H9 (cell line): ENCODE results near the gene FBXO47. TPM values are rescaled to one million over a fixed set of nuclear protein-coding genes. Genes with fewer than 3 reads are reported as not detected.

ENCODE experiments used
- DNase-seq: peaks from one replicate; pipeline ENCODE4 v3.0.0-alpha.2; 2017
- H2AFZ ChIP-seq: one replicate; pipeline ENCODE4 v1.6.1; 2013; ENCODE audit warnings: mild to moderate bottlenecking, low read length, control low read depth, moderate library complexity
- H2AK5ac ChIP-seq: 2 replicates; pipeline ENCODE4 v1.6.1; 2013; ENCODE audit warnings: low read length, control low read depth, mixed read lengths; ENCODE audit not compliant: insufficient read length
- H2BK120ac ChIP-seq: one replicate; pipeline ENCODE4 v1.6.1; 2013; ENCODE audit warnings: low read depth, mild to moderate bottlenecking, low read length, control low read depth, inconsistent platforms; ENCODE audit not compliant: poor library complexity, severe bottlenecking
- H2BK12ac ChIP-seq: 2 replicates; pipeline ENCODE4 v1.6.1; 2013; ENCODE audit warnings: low read length, control low read depth, mixed read lengths, low read depth; ENCODE audit not compliant: insufficient read length
- H2BK15ac ChIP-seq: 2 replicates; pipeline ENCODE4 v1.6.1; 2013; ENCODE audit warnings: low read depth, low read length, control low read depth
- H2BK20ac ChIP-seq: one replicate; pipeline ENCODE4 v1.6.1; 2013; ENCODE audit warnings: low read depth, mild to moderate bottlenecking, low read length, control low read depth, inconsistent platforms; ENCODE audit not compliant: poor library complexity, severe bottlenecking
- H2BK5ac ChIP-seq: 2 replicates; pipeline ENCODE4 v1.6.1; 2013; ENCODE audit warnings: low read length, control low read depth, mixed read lengths; ENCODE audit not compliant: insufficient read length
- H3K14ac ChIP-seq: 2 replicates; pipeline ENCODE4 v1.6.1; 2013; ENCODE audit warnings: low read length, control low read depth; ENCODE audit not compliant: insufficient read depth
- H3K18ac ChIP-seq: 2 replicates; pipeline ENCODE4 v1.6.1; 2013; ENCODE audit warnings: low read depth, mild to moderate bottlenecking, mixed read lengths, low read length, control low read depth; ENCODE audit not compliant: insufficient read length
- H3K23ac ChIP-seq: 2 replicates; pipeline ENCODE4 v1.6.1; 2013; ENCODE audit warnings: low read length, control low read depth, mixed read lengths, low read depth; ENCODE audit not compliant: insufficient read length
- H3K23me2 ChIP-seq: 2 replicates; pipeline ENCODE4 v1.6.1; 2013; ENCODE audit warnings: low read depth, mild to moderate bottlenecking, mixed read lengths, low read length, control low read depth; ENCODE audit not compliant: insufficient read length, poor library complexity, severe bottlenecking
- H3K27ac ChIP-seq: 2 replicates; pipeline ENCODE4 v1.5.1; 2013; ENCODE audit warnings: low read length, control low read depth, mixed read lengths, low read depth; ENCODE audit not compliant: insufficient read length
- H3K27me3 ChIP-seq: 2 replicates; pipeline ENCODE4 v1.6.1; 2013; ENCODE audit warnings: low read length, control low read depth, inconsistent platforms; ENCODE audit not compliant: insufficient read depth
- H3K4ac ChIP-seq: 2 replicates; pipeline ENCODE4 v1.6.1; 2013; ENCODE audit warnings: low read depth, mild to moderate bottlenecking, control low read depth, inconsistent platforms, low read length, moderate library complexity
- H3K4me1 ChIP-seq: 2 replicates; pipeline ENCODE4 v1.6.1; 2013; ENCODE audit warnings: low read length, control low read depth, inconsistent platforms; ENCODE audit not compliant: insufficient read depth
- H3K4me2 ChIP-seq: 2 replicates; pipeline ENCODE4 v1.6.1; 2013; ENCODE audit warnings: low read length, control low read depth, mixed read lengths; ENCODE audit not compliant: insufficient read length, insufficient read depth
- H3K56ac ChIP-seq: 2 replicates; pipeline ENCODE4 v1.6.1; 2013; ENCODE audit warnings: low read depth, mild to moderate bottlenecking, mixed read lengths, low read length, control low read depth; ENCODE audit not compliant: insufficient read length
- H3K79me1 ChIP-seq: 2 replicates; pipeline ENCODE4 v1.6.1; 2013; ENCODE audit warnings: low read depth, mild to moderate bottlenecking, moderate library complexity, low read length, control low read depth, inconsistent platforms; ENCODE audit not compliant: insufficient read depth, poor library complexity, severe bottlenecking
- H3K79me2 ChIP-seq: 2 replicates; pipeline ENCODE4 v1.6.1; 2013; ENCODE audit warnings: low read length, control low read depth, inconsistent platforms; ENCODE audit not compliant: insufficient read depth
- H3K9ac ChIP-seq: 2 replicates; pipeline ENCODE4 v1.6.1; 2013; ENCODE audit warnings: low read length, control low read depth, mixed read lengths; ENCODE audit not compliant: insufficient read length; ENCODE audit errors: extremely low read depth
- H3K9me3 ChIP-seq: one replicate; pipeline ENCODE4 v1.6.1; 2013; ENCODE audit warnings: low read depth, low read length, inconsistent platforms; ENCODE audit not compliant: control insufficient read depth
- H3T11ph ChIP-seq: one replicate; pipeline ENCODE4 v1.6.1; 2013; ENCODE audit warnings: mild to moderate bottlenecking, low read length, control low read depth, inconsistent platforms
- H4K20me1 ChIP-seq: one replicate; pipeline ENCODE4 v1.6.1; 2013; ENCODE audit not compliant: control insufficient read depth, insufficient read length, insufficient read depth
- H4K5ac ChIP-seq: 2 replicates; pipeline ENCODE4 v1.6.1; 2013; ENCODE audit warnings: low read depth, mild to moderate bottlenecking, mixed read lengths, low read length, control low read depth; ENCODE audit not compliant: insufficient read length
- H4K8ac ChIP-seq: replicated peaks from 2 replicates; pipeline ENCODE4 v1.6.1; 2013; ENCODE audit warnings: low read length, control low read depth, mixed read lengths, low read depth; ENCODE audit not compliant: insufficient read length
- H4K91ac ChIP-seq: 2 replicates; pipeline ENCODE4 v1.6.1; 2013; ENCODE audit warnings: low read depth, mild to moderate bottlenecking, moderate library complexity, mixed read lengths, low read length, control low read depth; ENCODE audit not compliant: insufficient read length
- H3K27ac Mint-ChIP-seq, 3 experiments: 2 replicates in 2 of 3; 3 replicates in 1 of 3; pipeline ENCODE4 v1.8.0; 2020 to 2021; ENCODE audit warnings: mixed read lengths in 3 of 3, mild to moderate bottlenecking in 1 of 3, moderate library complexity in 1 of 3
- H3K27me3 Mint-ChIP-seq: 2 replicates; pipeline ENCODE4 v1.8.0; 2021; ENCODE audit warnings: low read depth, mild to moderate bottlenecking, moderate library complexity, mixed read lengths
- H3K36me3 Mint-ChIP-seq, 3 experiments: 2 replicates in 2 of 3; 3 replicates in 1 of 3; pipeline ENCODE4 v1.8.0; 2020 to 2021; ENCODE audit warnings: low read depth in 3 of 3, mixed read lengths in 3 of 3; ENCODE audit not compliant: insufficient read depth in 1 of 3
- H3K4me1 Mint-ChIP-seq, 2 experiments: 2 replicates each; pipeline ENCODE4 v1.8.0; 2020; ENCODE audit warnings: mixed read lengths in 2 of 2
- H3K4me3 Mint-ChIP-seq, 2 experiments: 2 replicates in 1 of 2; 3 replicates in 1 of 2; pipeline ENCODE4 v1.8.0; 2020 to 2021; ENCODE audit warnings: mild to moderate bottlenecking in 2 of 2, mixed read lengths in 2 of 2, moderate library complexity in 1 of 2
- H3K9me3 Mint-ChIP-seq, 2 experiments: 2 replicates in 1 of 2; 3 replicates in 1 of 2; pipeline ENCODE4 v1.8.0; 2020; ENCODE audit warnings: mild to moderate bottlenecking in 2 of 2, mixed read lengths in 2 of 2, moderate library complexity in 1 of 2
- WGBS: extraction: QIAGEN DNeasy Blood & Tissue Kit; methylation state at CpG from one replicate; pipeline ENCODE4 v1.1.7; 2013; ENCODE audit warnings: missing lambda C conversion rate, low lambda C conversion rate, mixed read lengths; ENCODE audit not compliant: insufficient read length; ENCODE audit errors: extremely low coverage; 5-methylcytosine and 5-hydroxymethylcytosine counted together
- total RNA-seq: library from RNA; stranded (reverse); gene quantifications from 2 replicates; pipeline ENCODE4 v1.2.1, GENCODE V29; 2021
- TF ChIP-seq, protein P1 (sequence below): fragments of 200-600 bp; sonication (generic); conservative IDR thresholded peaks from 3 replicates; pipeline ENCODE4 v1.8.0; 2021; ENCODE audit warnings: antibody characterized with exemption, mild to moderate bottlenecking

FBXO47 gene
- total RNA-seq, 1 experiment from 2014 or later: not detected

DNA sequence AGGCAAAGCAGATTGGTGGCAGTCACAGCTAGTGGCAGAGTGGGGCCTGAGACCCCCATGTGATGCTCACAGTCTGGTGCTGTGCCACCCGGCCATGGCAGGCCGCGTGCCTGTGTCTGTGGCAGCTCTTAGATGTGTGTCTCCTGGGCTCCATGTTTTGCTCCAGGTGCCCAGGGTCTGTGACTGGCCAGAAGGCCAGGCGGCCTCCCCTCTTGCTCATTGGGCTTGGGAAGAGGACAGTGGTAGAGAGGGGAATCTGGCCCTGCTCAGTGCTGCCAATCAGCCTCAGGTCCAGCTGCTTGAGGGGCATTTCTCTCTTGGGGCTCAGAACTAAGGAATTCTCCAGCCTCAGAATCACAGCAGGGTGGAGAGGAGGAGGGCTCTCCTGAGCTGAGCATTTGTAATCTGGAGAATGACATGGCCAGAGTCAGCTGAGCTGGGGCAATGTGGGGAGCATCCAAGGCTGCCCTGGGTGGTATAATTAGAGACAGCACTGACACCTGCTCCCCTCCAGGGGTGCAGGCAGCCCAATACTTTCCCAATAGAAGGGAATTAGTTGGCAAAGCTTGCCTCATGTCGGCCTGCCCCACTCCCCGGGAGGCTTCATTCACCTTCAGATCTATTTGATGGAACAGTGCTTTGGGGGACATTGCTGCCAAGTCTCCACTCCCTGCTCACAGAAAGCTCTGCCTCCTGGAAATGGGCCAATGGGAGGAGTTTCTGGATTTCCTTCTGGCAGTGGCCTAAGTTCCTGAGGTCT is 44.5 kb downstream of the FBXO47 start:
- no peaks in the 10 kb centered on the region; the same call in 1 of the 2 replicates for H3K4me1 ChIP-seq
- no peak overlapping the region for H4K91ac ChIP-seq
- TF ChIP-seq, protein P1, sequence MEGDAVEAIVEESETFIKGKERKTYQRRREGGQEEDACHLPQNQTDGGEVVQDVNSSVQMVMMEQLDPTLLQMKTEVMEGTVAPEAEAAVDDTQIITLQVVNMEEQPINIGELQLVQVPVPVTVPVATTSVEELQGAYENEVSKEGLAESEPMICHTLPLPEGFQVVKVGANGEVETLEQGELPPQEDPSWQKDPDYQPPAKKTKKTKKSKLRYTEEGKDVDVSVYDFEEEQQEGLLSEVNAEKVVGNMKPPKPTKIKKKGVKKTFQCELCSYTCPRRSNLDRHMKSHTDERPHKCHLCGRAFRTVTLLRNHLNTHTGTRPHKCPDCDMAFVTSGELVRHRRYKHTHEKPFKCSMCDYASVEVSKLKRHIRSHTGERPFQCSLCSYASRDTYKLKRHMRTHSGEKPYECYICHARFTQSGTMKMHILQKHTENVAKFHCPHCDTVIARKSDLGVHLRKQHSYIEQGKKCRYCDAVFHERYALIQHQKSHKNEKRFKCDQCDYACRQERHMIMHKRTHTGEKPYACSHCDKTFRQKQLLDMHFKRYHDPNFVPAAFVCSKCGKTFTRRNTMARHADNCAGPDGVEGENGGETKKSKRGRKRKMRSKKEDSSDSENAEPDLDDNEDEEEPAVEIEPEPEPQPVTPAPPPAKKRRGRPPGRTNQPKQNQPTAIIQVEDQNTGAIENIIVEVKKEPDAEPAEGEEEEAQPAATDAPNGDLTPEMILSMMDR: no peak; the same call in 2 of the 3 replicates
- no peak overlapping the region for H3K4me2 ChIP-seq
- no peak overlapping the region for H3T11ph ChIP-seq
- no peaks in the 10 kb centered on the region for H3K79me1 ChIP-seq
- no peak overlapping the region for H4K8ac ChIP-seq
- Mint-ChIP-seq H3K27ac (peak overlapping the region in 1 of 3 experiments; percentile 46; a peak in 2 of 7 replicates), H3K4me1 (peaks cover 27 to 40% of the 10 kb centered on the region in 2 experiments), H3K36me3 (peaks cover 10 to 25% (median 20%) of the 10 kb centered on the region in 3 experiments; a peak in 6 of 7 replicates), H3K9me3 (no peaks in the 10 kb centered on the region), H3K27me3 (no peaks in the 10 kb centered on the region), H3K4me3 (no peak overlapping the region)
- H4K5ac ChIP-seq: no peak overlapping the region
- H2BK15ac ChIP-seq: no peak overlapping the region
- H2BK5ac ChIP-seq: no peak overlapping the region
- no peaks in the 10 kb centered on the region for H3K9me3 ChIP-seq
- no peak overlapping the region for H3K27ac ChIP-seq
- no peak overlapping the region for H3K56ac ChIP-seq
- no peaks in the 10 kb centered on the region for H3K79me2 ChIP-seq
- H2BK120ac ChIP-seq: no peak overlapping the region
- H2BK20ac ChIP-seq: no peak overlapping the region
- no peak overlapping the region for H3K18ac ChIP-seq
- no peaks in the 10 kb centered on the region for H3K27me3 ChIP-seq
- peak; percentile 71 for DNase-seq
- no peak overlapping the region for H2AFZ ChIP-seq
- no peak overlapping the region for H3K23ac ChIP-seq
- H4K20me1 ChIP-seq: no peaks in the 10 kb centered on the region
- no peak overlapping the region for H3K4ac ChIP-seq
- H2AK5ac ChIP-seq: no peak overlapping the region
- no peak overlapping the region for H2BK12ac ChIP-seq
- no peak overlapping the region for H3K9ac ChIP-seq
- H3K14ac ChIP-seq: no peak overlapping the region
- WGBS: no CpG with 5 or more reads among the region's 6 CpGs
- no peaks in the 10 kb centered on the region for H3K23me2 ChIP-seq
